Measurements from ENCODE around the gene ITPK1.

ITPK1 gene

GRCh38 chr14:92981726-92982125 is 134.0 kb downstream of the ITPK1 start (continued):
- no peak for TF ChIP-seq POU6F1 (CRISPR knock-in tag; IDR thresholded peaks at IDR 0.05; ENCODE audit: borderline replicate concordance, low read depth)
- TF ChIP-seq TCF4 (CRISPR knock-in tag; IDR thresholded peaks at IDR 0.05; ENCODE audit: borderline replicate concordance) = no peak
- no peak for TF ChIP-seq ZFP3 (CRISPR knock-in tag; IDR thresholded peaks at IDR 0.05)

- TF ChIP-seq ZFP3 (CRISPR knock-in tag; IDR thresholded peaks at IDR 0.05) = no peak
- no peak for TF ChIP-seq TSHZ2 (CRISPR knock-in tag; IDR thresholded peaks at IDR 0.05)
- no peak for TF ChIP-seq PATZ1 (CRISPR knock-in tag; IDR thresholded peaks at IDR 0.05; ENCODE audit: borderline replicate concordance)
- no peak for TF ChIP-seq ARNTL (CRISPR knock-in tag; IDR thresholded peaks at IDR 0.05; ENCODE audit: borderline replicate concordance, low read depth)
- no peak for ATAC-seq
These were observed 134.9 kb downstream of the ITPK1 start for GRCh38 chr14:92980866-92981265.

DNA sequence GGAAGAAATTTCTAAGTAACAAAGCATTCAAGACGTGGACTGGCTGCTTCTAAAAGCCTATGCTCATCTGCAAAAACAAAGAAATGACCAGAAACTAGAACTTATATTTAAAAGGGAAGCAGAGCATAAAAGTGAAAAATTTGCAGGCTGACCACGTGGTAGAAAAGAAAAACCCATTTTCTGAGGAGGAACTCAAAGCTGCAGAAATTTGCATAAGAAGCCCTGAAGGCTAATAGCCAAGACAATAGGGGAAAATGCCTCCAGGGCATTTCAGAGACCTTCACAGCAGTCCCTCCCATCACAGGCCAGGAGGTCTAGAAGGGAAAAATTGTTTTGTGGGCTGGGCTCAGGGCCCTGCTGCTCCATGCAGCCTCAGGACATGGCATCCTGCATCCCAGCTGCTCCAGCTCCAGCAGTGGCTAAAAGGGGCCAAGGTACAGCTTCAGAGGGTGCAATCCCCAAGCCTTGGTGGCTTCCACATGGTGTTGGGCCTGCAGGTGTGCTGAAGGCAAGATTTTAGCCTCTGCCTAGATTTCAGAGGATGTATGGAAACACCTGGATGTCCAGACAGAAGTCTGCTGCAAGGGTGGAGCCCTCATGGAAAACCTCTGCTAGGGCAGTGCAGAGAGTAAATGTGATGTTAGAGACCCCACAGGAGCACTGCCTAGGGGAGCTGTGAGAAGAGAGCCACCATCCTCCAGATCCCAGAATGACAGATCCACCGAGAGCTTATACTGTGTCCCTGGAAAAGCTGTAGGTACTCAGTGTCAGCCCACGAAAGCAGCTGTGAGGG is 137.3 kb downstream of the ITPK1 start:
- TF ChIP-seq ZC3H10 (CRISPR knock-in tag; IDR thresholded peaks at IDR 0.05) (no peak), TSHZ2 (CRISPR knock-in tag; IDR thresholded peaks at IDR 0.05) (no peak), ARNTL (CRISPR knock-in tag; IDR thresholded peaks at IDR 0.05; ENCODE audit: borderline replicate concordance, low read depth) (no peak), ESRRG (CRISPR knock-in tag; IDR thresholded peaks at IDR 0.05) (no peak), TCF4 (CRISPR knock-in tag; IDR thresholded peaks at IDR 0.05; ENCODE audit: borderline replicate concordance) (no peak), GLIS3 (CRISPR knock-in tag; IDR thresholded peaks at IDR 0.05) (no peak), TOX (CRISPR knock-in tag; IDR thresholded peaks at IDR 0.05; ENCODE audit: borderline replicate concordance) (no peak), ZNF70 (CRISPR knock-in tag; IDR thresholded peaks at IDR 0.05) (no peak), OSR1 (CRISPR knock-in tag; IDR thresholded peaks at IDR 0.05) (no peak), ZFP30 (CRISPR knock-in tag; IDR thresholded peaks at IDR 0.05) (no peak), PATZ1 (CRISPR knock-in tag; IDR thresholded peaks at IDR 0.05; ENCODE audit: borderline replicate concordance) (no peak), ZFP3 (CRISPR knock-in tag; IDR thresholded peaks at IDR 0.05) (no peak), POU6F1 (CRISPR knock-in tag; IDR thresholded peaks at IDR 0.05; ENCODE audit: borderline replicate concordance, low read depth) (no peak), CSDC2 (CRISPR knock-in tag; IDR thresholded peaks at IDR 0.05) (no peak), BACH2 (CRISPR knock-in tag; IDR thresholded peaks at IDR 0.05; ENCODE audit: borderline replicate concordance) (no peak), ISL1 (CRISPR knock-in tag; IDR thresholded peaks at IDR 0.05) (no peak), ZNF8 (CRISPR knock-in tag; IDR thresholded peaks at IDR 0.05) (no peak), ZNF565 (CRISPR knock-in tag; conservative IDR thresholded peaks at IDR 0.05; ENCODE audit: low read depth) (no peak), SNAI2 (CRISPR knock-in tag; IDR thresholded peaks at IDR 0.05) (no peak)
- TF ChIP-seq, protein P1, sequence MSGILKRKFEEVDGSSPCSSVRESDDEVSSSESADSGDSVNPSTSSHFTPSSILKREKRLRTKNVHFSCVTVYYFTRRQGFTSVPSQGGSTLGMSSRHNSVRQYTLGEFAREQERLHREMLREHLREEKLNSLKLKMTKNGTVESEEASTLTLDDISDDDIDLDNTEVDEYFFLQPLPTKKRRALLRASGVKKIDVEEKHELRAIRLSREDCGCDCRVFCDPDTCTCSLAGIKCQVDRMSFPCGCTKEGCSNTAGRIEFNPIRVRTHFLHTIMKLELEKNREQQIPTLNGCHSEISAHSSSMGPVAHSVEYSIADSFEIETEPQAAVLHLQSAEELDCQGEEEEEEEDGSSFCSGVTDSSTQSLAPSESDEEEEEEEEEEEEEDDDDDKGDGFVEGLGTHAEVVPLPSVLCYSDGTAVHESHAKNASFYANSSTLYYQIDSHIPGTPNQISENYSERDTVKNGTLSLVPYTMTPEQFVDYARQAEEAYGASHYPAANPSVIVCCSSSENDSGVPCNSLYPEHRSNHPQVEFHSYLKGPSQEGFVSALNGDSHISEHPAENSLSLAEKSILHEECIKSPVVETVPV (CRISPR knock-in tag; IDR thresholded peaks at IDR 0.05) = no peak
- no peak for ATAC-seq
